SKM-1 (cell line): ENCODE results near the gene SPCS2.
A peak's percentile ranks its signal among the peaks of the same experiment; 100 is the strongest.
"Not testable (repeated sequence)": the region's sequence is repeated elsewhere in the genome, so short reads cannot be mapped to it uniquely, and the experiment has no call there.

Experiments used
- DNase-seq: peaks from one replicate; lab custom pipeline; 2025; ENCODE audit not compliant: unreplicated experiment; lab: John Stamatoyannopoulos, UW

The SPCS2 gene

DNA sequence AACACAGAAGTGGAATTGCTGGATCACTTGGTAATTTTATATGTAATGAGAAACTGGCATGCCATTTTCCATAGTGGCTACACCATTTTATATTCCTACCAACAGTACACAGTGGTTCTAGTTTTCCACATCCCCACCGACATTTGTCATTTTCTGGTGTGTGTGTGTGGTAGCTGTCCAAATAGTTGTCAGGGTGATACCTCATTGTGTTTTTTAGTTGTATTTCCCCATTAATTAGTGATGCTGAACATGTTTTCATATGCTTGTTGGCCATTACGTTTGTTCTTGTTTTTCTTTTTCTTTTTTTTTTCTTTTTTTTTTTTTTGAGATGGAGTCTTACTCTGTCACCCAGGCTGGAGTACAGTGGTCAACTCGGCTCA is 51.9 kb downstream of the SPCS2 start:
- DNase-seq = no peak

DNA sequence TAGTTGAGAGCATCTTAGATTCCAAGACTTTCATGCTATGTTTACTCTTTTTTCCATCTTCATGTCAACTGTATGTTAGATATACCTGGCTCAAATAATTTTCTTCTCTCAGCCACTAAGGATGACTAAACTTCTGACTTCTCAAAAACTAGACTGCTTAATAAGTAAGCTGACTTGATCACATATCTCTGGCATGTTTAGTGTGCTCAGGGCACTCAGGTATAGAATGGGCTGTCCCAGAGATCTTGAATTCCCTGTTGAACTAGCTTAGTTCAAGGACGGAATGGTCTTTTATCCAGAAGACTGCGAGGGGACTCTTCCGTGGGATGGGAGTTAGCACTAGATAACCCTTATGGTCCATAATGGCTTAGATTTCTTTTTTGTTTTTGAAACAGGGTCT is 52.6 kb downstream of the SPCS2 start:
- no peak for DNase-seq

DNA sequence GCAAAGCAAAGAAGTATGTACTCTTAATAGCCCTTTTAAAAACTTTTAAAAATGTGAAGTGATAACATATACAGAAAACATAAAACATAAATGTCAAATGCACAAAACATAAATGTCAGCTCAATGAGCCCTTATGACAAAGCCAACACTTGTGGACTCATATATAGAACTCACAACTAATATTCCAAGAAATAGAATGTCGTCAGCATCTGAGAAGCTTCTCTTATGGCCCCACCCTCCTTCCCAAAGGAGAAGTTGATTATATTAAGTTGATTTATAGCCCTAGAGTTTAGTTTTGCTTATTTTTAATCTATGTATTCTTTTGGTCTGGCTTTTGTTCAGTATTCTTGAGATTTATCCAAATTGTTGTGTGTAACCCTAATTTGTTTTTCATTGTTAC is 53.5 kb downstream of the SPCS2 start:
- no peak for DNase-seq

DNA sequence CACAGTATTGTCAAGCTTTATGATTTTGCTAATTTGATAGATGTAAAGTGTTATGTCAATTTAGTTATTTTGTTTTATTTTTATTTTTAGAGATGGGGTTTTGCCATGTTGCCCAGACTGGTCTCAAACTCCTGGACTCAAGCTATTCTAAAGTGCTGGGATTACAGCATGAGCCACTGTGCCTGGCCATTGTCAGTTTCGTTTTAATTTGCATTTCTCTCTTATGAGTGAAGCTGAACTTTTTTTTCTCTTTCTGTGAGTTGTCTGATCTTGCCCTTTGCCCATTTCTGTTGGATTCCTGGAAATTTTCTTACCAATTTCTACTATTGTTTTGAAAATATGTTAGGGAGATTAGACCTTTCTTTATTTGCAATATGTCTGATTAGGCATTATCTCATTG is 55.1 kb downstream of the SPCS2 start:
- no peak for DNase-seq

DNA sequence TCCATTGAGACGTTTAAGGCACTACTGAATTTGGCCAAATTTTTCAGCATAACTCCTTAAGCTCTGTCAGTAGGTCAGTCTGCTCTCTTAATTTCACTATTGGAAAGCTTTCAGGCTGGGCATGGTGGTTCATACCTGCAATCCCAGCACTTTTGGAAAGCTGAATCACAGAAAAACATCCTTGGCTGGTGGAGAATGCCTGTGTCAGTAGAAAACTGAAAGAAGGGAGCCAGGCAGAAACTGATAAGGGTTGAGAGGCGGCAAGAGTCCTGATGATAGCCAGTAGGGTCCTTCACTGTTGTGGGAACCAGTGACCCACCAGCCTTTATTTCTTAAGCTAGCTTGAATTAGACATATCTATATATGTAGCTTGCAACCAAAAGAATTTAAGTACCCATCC is 62.3 kb downstream of the SPCS2 start:
- no peak for DNase-seq

DNA sequence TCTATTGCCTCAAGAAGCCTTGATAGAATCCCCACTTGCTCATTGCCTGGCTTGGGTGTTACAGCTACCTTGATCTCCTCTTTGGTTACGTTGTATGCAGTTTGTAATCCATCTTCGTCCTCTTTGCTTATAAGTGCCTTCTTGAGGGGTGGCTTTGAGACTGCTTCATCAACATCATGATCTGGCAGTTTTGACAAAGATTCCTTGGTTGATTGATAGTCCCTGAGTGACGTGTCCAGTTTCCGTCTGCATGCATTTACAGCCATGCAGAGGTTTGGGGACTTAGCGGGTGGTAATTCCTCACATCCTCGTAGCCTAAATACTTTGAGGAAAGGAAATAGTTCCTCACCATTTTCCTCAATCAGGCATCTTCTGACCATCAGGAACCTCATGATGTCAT is 62.8 kb downstream of the SPCS2 start:
- no peak for DNase-seq

DNA sequence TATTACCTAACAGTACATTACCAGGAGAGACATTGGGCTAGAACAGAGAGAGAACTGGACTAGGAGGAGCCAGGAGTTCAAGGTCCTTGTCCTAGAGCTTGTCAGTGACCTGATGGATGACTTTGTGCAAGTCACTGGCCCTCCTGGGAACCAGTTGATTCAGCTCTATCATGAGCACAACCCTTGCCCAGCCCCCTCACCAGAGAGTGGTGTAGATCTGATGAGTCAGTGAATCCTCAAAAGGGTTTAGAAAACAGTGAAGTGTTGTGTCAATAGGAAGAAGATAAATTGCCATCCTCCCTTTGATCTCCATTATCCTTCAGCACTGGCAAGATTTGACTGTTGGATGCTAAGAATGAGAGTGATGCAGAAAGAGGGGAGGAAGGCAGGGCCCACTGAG is 64.0 kb downstream of the SPCS2 start:
- DNase-seq = no peak

DNA sequence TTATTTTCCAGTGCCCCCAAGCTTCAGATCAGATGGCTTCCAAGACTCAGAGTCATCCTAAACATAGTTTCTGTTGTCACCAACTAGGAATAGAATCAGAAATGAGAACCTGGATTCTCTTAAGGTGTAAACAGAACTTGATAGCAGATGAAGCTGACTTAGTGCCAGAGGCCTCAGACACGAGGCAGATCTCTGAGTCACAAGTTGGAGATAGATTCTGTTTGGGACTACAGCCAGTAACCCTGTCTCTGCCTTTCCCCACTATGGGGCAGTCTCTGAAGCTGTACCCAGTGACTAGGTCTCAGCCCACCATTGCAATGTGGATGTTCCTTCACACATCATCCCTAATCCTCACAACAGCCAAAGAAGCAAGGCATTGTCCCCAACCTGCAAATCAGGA is 65.1 kb downstream of the SPCS2 start:
- DNase-seq = no peak

DNA sequence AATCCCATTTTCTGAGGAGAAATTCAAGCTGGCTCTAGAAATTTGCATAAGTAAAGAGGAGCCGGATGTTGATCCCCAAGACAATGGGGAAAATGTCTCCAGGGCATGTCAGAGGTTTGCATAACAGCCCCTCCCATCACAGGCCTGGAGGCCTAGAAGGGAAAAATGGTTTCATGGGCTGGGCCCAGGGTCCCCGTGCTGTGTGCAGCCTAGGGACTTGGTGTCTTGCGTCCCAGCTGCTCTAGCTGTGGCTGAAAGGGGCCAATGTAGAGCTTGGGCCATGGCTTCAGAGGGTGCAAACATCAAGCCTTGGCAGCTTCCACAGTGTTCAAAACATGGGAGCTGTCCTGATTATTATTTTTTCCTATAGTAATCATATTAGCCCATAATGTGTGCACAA is 70.1 kb downstream of the SPCS2 start:
- not testable (repeated sequence) for DNase-seq

DNA sequence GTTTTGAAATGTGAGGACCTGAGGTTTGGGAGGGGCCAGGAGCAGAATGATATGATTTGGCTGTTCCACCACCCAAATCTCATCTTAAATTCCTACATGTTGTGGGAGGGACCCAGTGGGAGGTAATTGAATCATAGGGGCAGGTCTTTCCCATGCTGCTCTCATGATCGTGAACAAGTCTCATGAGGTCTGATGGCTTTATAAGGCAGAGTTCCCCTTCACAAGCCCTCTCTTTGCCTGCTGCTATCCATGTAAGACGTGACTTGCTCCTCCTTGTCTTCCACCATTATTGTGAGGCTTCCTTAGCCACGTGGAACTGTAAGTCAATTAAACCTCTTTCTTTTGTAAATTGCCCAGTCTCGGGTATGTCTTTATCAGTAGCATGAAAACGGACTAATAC is 71.3 kb downstream of the SPCS2 start:
- DNase-seq = not testable (repeated sequence)

DNA sequence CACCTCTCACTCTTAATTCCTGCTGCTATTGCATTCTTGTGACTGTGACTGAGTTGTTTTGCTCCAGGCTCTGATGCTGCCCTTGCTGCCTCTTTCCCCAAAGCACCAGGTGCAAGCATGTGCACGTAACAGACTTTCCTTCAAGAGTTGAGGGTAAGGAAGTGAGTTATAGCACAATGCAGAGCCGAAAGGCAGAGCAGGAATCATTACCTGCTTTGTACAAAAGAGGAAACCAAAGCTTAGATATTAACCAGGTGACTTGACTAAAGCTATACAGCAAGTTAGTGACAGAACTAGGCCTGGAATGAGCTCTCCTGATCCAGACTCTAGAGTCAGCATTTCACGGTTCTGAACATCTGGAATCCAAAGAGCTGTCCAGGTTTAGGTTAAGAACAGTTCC is 73.2 kb downstream of the SPCS2 start:
- DNase-seq = no peak

DNA sequence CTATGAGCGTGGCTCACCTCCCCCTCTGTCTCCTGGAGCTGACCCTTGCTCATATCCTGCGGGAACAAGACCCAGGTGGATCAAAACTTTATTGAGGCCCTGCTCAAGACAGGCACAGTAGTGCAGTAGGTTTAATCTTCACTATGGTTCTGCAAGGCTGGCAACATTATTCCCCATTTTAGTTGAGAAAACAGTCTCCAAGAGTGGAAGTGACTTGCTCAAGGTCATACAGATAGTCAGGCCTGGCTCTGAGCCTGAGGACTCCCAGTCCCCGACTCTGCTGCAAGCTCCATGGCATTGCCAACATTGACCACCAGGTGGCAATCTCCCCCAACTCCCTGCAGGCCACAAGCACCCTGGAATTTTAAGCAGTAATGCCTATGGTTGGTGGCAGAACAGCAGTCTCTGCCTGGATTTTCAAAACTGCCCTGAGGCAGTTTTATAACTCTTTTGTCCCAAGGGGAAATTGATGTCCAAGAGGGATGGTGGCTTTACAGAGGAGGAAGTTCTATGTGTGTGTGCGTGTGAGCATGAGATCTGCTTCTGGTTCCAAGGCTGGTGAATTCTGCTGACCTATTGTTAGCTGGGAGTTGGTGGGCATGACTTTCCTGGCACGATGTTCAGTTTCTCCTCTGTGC is 73.8 kb downstream of the SPCS2 start:
- peak; percentile 24 for DNase-seq

DNA sequence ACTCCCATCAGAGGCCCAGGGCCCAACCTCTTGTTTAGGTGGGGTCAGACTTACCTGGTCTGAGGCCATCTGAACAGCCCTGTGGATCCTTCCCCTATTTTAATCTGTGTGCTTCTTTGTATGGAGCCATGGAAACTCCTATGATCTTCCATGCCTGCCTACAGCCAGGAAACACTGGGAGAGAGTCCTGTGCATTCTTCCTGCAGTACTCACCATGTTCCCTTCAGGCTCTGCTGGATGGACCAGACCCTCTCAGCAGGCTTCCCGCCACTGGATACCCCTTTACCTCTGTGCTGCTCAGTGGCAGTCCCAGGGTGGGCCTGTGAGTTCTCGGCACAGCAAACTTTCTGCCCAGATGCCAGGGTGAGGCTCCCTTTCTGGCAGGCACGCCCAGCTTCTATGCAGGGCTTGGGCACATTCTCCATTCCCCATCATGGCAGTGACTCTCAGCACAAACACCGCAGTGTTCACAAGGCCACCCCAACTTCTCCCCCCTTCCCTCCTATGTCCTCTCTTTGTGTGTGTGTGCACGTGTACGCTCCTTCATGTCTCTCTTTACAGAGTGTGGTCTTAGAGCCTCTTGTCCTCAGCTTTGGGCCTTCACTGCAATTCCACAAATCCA is 74.5 kb downstream of the SPCS2 start:
- no peak for DNase-seq

DNA sequence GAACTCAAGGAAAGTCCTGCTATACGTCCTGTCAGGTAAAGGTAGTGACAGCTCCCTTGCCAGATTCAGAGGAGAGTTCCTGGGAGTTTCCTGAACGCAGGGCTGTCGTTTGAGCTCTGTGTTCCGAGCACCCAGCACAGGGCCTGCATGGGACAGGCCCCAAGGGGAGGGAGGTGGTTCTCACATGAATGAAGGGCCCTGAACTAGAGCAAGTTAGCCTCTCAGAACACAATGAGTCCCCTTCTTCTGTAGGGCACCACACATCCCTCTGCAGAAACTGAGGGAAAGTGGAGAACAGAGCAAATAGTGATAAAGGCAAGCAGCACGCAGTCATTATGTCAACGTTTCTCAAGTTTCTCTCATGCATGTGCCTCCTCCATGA is 75.0 kb downstream of the SPCS2 start:
- no peak for DNase-seq

DNA sequence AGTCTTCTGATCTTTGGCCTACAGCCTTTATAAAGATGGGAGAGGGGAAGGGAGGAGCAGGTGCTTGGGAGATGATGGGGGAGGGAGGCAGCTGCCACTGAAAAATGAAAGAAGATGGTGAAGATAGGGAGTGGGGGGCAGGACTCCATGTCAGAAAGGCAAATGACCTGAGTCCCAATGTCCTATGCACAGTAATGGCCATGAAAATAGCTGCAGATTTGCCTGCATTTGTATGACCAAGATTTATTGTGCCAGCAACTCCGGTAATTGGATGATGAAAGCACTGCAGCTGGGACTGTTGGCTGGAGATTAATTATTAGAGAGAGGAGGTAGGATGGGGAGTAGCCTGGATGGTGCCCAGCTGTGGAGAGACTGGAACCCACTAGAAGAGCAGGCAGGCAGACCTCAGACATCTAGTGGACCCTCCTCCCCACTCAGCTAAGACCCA is 75.7 kb downstream of the SPCS2 start:
- DNase-seq = no peak

DNA sequence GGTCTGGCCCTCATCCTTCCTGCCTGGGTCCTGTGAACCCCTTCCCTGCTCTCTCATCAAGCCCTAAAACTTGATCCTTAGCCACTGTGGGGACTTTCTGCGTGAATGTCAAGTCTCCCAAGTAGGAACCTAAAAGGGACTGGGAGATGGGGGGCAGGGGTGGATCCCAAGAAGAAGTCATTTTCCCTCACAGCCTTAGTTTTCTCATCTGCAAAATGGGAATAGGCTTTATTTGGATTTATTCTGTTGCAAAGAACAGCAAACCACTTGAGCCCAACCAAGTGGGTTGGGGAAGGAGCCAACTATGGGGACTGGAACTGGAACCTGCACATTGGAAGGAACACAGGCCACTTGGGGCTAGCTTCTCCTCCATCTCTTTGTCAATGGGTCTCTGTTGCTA is 76.5 kb downstream of the SPCS2 start:
- DNase-seq = no peak

DNA sequence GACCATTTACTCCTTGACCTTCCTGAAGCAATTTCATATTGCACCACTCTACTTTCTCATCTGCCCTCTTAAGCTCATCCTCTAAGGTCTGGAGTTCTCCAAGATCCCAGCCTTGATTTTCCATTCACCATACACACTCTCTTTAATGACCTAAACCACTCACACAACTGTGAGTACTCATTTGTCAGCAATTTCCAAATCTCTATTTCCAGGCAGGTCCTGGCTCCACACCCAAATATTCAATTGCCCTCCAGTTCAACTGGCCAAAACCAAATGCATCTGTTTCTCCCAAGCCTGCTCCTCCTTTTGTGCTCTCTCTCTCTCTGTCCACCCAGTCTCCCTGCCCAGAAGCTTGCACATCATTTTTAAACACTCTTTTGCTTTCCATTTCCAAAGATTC is 79.3 kb downstream of the SPCS2 start:
- DNase-seq = no peak
